ENCODE data around the gene DCD.

Gene DCD

GRCh38 chr12:54689034-54689372 lies 40.8 kb upstream of the DCD start:
- Histone ChIP-seq H3K79me2 (ENCODE audit: control insufficient read depth, low read length) (no peaks in the 10 kb centered on the region), H4K20me1 (ENCODE audit: control insufficient read depth, insufficient read depth, low read depth, low read length) (no peaks in the 10 kb centered on the region)

DNA sequence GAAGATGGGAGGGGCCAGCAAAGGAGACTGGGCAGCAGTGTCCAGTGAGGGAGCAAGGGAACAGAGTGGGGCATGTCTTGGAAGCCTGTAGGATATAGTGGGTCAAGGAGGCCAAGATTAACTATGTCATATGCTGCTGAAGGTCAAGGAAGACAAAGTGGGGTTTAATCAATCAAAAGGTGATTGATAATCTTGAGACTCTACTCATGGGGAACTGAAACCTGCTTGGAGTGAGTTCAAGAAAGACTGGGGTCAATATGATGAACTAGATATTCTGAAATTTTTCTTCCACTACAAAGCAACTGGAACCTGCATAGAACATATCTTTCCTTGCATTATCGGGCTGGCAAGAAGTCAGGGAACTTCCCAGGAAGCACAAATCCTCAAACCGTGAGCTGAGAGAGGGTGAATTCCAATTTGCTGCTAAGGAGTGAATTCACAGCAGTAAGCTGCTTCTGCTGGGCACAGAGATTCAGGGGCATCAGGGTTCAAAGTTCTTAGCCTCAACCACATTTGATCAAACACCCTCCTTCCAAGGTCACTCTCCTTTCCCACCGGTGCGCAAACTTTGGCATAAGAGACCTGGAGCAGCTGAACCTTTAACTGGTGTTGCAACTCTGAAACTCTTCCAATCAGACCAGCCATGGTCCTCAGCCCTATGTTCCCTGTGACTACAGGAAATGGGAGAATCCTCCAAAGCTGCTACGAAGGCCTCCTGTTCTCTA lies 40.3 kb upstream of the DCD start:
- Histone ChIP-seq H3K4me2 (ENCODE audit: low read length) (no peak overlapping the region), H3K79me2 (ENCODE audit: control insufficient read depth, low read length) (no peaks in the 10 kb centered on the region), H3F3A (ENCODE audit: control insufficient read depth, insufficient read depth) (no peaks in the 10 kb centered on the region), H3K4me3 (ENCODE audit: low read length) (no peak overlapping the region), H3K27ac (ENCODE audit: low read depth, low read length) (no peak overlapping the region), H3K27me3 (ENCODE audit: control insufficient read depth, low read length) (peaks cover 8% of the 10 kb centered on the region; the same call in 1 of the 2 replicates), H3K36me3 (ENCODE audit: control insufficient read depth, low read length) (no peaks in the 10 kb centered on the region), H4K20me1 (ENCODE audit: control insufficient read depth, insufficient read depth, low read depth, low read length) (no peaks in the 10 kb centered on the region), H3K4me1 (ENCODE audit: control insufficient read depth, low read length) (no peaks in the 10 kb centered on the region), H3K9me2 (replicated peaks; ENCODE audit: control insufficient read depth, low read length) (no peaks in the 10 kb centered on the region), H3K9me3 (ENCODE audit: control insufficient read depth, insufficient read depth, low read length) (no peaks in the 10 kb centered on the region)
- TF ChIP-seq CTCF (IDR thresholded peaks at IDR 0.05; ENCODE audit: low read depth, low read length, poor library complexity, severe bottlenecking) = no peak
- no peak for TF ChIP-seq EZH2phosphoT487 (IDR thresholded peaks at IDR 0.05; ENCODE audit: borderline replicate concordance, low read length)

More at GRCh38 chr12:54689034-54689372, 40.8 kb upstream of the DCD start:
- H3F3A ChIP-seq (ENCODE audit: control insufficient read depth, insufficient read depth) = no peaks in the 10 kb centered on the region
- no peaks in the 10 kb centered on the region for H3K9me3 ChIP-seq (ENCODE audit: control insufficient read depth, insufficient read depth, low read length)
- no peaks in the 10 kb centered on the region for H3K4me1 ChIP-seq (ENCODE audit: control insufficient read depth, low read length)
- no peaks in the 10 kb centered on the region for H3K9me2 ChIP-seq (replicated peaks; ENCODE audit: control insufficient read depth, low read length)
- H3K36me3 ChIP-seq (ENCODE audit: control insufficient read depth, low read length) = no peaks in the 10 kb centered on the region
- no peak for TF ChIP-seq EZH2phosphoT487 (IDR thresholded peaks at IDR 0.05; ENCODE audit: borderline replicate concordance, low read length)
- TF ChIP-seq CTCF (IDR thresholded peaks at IDR 0.05; ENCODE audit: low read depth, low read length, poor library complexity, severe bottlenecking) = no peak
- peaks cover 8% of the 10 kb centered on the region; the same call in 1 of the 2 replicates for H3K27me3 ChIP-seq (ENCODE audit: control insufficient read depth, low read length)
- no peak overlapping the region for H3K27ac ChIP-seq (ENCODE audit: low read depth, low read length)
- H3K4me2 ChIP-seq (ENCODE audit: low read length) = no peak overlapping the region
- no peak overlapping the region for H3K4me3 ChIP-seq (ENCODE audit: low read length)

GRCh38 chr12:54684636-54685630 lies 36.8 kb upstream of the DCD start:
- Histone ChIP-seq H3K36me3 (ENCODE audit: control insufficient read depth, low read length) (no peaks in the 10 kb centered on the region), H3K9me2 (replicated peaks; ENCODE audit: control insufficient read depth, low read length) (no peaks in the 10 kb centered on the region), H3K4me1 (ENCODE audit: control insufficient read depth, low read length) (no peaks in the 10 kb centered on the region), H3K79me2 (ENCODE audit: control insufficient read depth, low read length) (no peaks in the 10 kb centered on the region), H3F3A (ENCODE audit: control insufficient read depth, insufficient read depth) (no peaks in the 10 kb centered on the region), H3K4me3 (ENCODE audit: low read length) (no peak overlapping the region), H3K9me3 (ENCODE audit: control insufficient read depth, insufficient read depth, low read length) (no peaks in the 10 kb centered on the region), H3K27me3 (ENCODE audit: control insufficient read depth, low read length) (peaks cover 14% of the 10 kb centered on the region; the same call in 1 of the 2 replicates), H3K27ac (ENCODE audit: low read depth, low read length) (no peak overlapping the region), H3K4me2 (ENCODE audit: low read length) (no peak overlapping the region), H4K20me1 (ENCODE audit: control insufficient read depth, insufficient read depth, low read depth, low read length) (no peaks in the 10 kb centered on the region)
- TF ChIP-seq CTCF (IDR thresholded peaks at IDR 0.05; ENCODE audit: low read depth, low read length, poor library complexity, severe bottlenecking) = no peak
- no peak for TF ChIP-seq EZH2phosphoT487 (IDR thresholded peaks at IDR 0.05; ENCODE audit: borderline replicate concordance, low read length)

Data from DOHH2 (cell line).